Measurements from ENCODE around the gene SIK3.
"Not testable (repeated sequence)": the region's sequence is repeated elsewhere in the genome, so short reads cannot be mapped to it uniquely, and the experiment has no call there.

SIK3 gene

GRCh38 chr11:117121176-117121575 lies 22.9 kb upstream of the SIK3 start:
- DNase-seq (ENCODE audit: extremely low read depth, low read depth): no peak
- no peak for TF ChIP-seq CTCF (IDR thresholded peaks at IDR 0.05; ENCODE audit: low read depth, low read length)

- DNase-seq (ENCODE audit: extremely low read depth, low read depth): no peak
- no peak for TF ChIP-seq CTCF (IDR thresholded peaks at IDR 0.05; ENCODE audit: low read depth, low read length)
Measured at GRCh38 chr11:117117681-117118080, 19.5 kb upstream of the SIK3 start.

GRCh38 chr11:117112939-117113338 lies 14.7 kb upstream of the SIK3 start:
- not testable (repeated sequence) for DNase-seq (ENCODE audit: extremely low read depth, low read depth)

GRCh38 chr11:117112497-117112896 lies 14.3 kb upstream of the SIK3 start:
- DNase-seq (ENCODE audit: extremely low read depth, low read depth): not testable (repeated sequence)

GRCh38 chr11:117110294-117110950 lies 12.2 kb upstream of the SIK3 start:
- no peak for TF ChIP-seq CTCF (IDR thresholded peaks at IDR 0.05; ENCODE audit: low read depth, low read length)

GRCh38 chr11:117107701-117108590 lies 9.7 kb upstream of the SIK3 start:
- TF ChIP-seq CTCF (IDR thresholded peaks at IDR 0.05; ENCODE audit: low read depth, low read length): no peak
- DNase-seq (ENCODE audit: extremely low read depth, low read depth): no peak

More at GRCh38 chr11:117110294-117110950, 12.2 kb upstream of the SIK3 start:
- DNase-seq (ENCODE audit: extremely low read depth, low read depth): no peak

GRCh38 chr11:117100556-117100955 lies 2.3 kb upstream of the SIK3 start:
- DNase-seq (ENCODE audit: extremely low read depth, low read depth): no peak
- no peak for TF ChIP-seq CTCF (IDR thresholded peaks at IDR 0.05; ENCODE audit: low read depth, low read length)

DNA sequence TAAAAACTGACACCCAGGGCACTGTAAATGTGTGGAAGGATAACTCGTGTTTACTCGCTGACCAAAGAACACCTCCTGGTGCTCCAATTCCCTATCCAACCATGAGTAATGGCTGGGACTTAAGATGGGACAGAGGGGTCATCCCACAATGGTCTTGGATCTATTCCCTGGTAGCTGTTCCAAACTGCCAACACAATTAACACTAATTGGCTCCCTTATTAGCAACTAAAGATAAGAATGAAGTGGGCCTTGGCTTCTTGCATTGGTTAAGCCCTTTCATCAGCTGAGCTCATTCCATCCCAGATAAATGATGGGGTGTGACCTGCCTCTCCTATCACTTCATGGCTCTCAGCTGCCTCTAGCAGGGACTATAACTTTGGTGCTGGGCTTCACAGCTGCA lies 1.5 kb upstream of the SIK3 start:
- no peak for TF ChIP-seq CTCF (IDR thresholded peaks at IDR 0.05; ENCODE audit: low read depth, low read length)
- DNase-seq (ENCODE audit: extremely low read depth, low read depth): no peak

All from AG09319 (cell line).